GM18951 (cell line): ENCODE measurements around the gene TXN.

ENCODE experiments used
- POLR2A ChIP-seq: IDR thresholded peaks from 4 replicates; pipeline ENCODE4 v1.6.1; 2011; ENCODE audit warnings: mild to moderate bottlenecking; ENCODE audit not compliant: insufficient read length, insufficient read depth; ENCODE audit errors: extremely low read depth
- in situ Hi-C: fragments of 300-500 bp; cut with MboI; formaldehyde crosslinking; loops from one replicate; pipeline ENCODE4 v1.12.0; 2022; ENCODE audit warnings: low sequenced_read_pairs, mixed read lengths, inconsistent platforms; ENCODE audit not compliant: unreplicated experiment

Gene TXN

DNA sequence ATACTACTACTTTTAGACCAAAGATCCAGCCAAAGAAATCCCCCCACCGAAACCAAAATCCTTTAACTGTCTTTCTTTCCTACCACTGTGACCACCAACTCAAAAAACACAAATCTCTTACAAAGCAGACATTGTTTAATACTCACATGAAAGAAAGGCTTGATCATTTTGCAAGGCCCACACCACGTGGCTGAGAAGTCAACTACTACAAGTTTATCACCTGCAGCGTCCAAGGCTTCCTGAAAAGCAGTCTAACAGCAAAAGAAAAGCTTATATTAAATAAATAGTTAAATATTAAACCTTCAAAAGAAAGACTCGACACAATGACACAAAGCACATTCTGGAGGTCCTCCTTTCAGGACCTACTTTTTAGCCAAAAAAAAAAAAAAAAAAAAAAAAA is 5.1 kb downstream of the TXN start:
- no peak for TF ChIP-seq POLR2A
- in situ Hi-C loops: no loop called here

DNA sequence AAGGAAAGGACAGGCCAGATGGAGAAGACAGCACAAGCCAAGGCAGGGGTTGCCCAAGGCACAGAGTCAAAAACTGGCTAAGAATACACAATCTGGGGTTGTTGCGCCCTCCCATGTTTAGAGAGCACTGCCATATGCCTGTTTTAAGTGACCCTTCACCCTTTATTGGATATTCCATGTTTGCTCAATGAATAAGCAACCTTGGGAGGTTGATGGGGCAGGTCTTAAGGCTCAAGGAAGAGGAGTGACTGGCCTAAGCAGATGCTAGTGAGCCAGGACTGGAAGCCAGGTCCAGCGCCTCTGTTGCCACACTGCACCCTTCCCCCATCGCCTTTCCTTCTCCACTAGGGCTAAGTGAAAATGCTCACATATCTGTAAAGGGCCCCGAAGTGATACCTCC is 6.7 kb downstream of the TXN start:
- no peak for TF ChIP-seq POLR2A
- in situ Hi-C loops: no loop called here

DNA sequence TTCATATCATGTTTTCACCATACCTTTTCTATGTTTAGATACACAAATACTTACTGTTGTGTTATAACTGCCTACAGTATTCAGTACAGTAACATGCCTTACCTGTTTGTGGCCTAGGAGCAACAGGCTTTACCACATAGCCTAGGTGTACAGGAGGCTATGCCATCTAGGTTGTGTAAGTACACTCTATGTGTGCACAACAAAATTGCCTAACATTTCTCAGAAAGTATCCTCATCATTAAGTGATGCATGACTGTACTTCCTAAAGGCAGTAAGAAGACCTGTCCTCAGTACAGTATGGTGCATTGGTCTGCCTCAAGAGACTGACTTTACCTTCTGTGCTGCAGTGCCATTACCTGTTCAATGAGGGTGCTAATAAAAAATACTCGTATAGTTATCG is 7.9 kb downstream of the TXN start:
- TF ChIP-seq POLR2A: no peak
- in situ Hi-C loops: no loop called here

DNA sequence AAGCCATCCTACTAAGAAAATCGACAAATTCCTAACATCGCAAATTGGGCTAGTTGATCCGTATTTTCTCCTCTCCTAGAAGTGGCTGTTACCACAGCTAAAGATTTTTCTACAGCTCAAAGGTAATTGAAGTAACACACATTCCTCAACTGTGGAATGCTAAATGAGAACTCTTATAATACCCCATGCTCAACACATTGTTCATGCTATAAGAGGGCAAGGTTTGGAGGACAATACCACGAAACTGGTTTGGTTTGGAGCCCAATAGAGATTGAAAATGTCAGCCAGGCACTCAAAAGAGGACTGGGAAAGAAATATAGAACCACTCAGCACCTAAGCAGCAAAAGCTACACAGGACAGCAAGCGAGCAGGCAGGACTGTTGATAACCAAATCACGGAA is 10.1 kb downstream of the TXN start:
- no peak for TF ChIP-seq POLR2A
- in situ Hi-C loops: no loop called here

DNA sequence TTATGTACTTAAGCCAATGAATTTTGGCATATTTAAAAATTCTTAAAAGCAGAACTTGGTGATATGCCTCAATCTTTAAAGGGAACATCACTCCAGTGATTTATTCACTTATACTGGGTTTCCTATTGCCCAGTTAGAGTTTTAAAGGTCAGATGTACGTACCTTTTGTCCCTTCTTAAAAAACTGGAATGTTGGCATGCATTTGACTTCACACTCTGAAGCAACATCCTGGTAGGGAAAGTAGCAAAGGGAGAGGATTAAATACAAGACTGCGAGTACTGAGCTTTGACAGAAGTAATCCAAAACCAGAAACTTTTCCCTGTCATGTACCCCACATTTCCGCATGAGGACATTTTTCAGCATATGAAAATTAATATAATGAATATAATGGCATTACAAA is 11.7 kb downstream of the TXN start:
- in situ Hi-C loops: no loop called here

DNA sequence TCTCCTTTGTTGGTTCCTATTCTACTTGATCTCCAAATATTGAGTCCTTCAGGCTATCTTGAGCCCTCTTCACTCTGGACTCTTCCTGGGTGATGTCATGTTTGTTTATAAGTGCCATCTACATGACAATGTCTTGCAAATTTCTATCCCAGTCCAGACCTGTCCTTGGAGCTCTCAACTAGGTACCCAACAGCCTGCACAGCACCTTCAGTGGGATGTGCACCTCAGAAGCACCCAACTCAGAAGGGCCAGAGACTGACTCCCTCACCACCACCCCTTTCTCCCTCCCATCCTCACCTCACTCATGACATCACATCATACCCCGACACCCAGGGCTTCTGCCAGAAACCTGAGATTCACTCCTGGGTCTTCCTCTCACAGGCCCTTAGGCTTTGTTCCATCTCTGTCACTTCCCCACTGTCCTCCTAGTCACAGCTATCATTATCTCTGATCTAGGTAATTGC is 14.4 kb downstream of the TXN start:
- in situ Hi-C loops: no loop called here

More for the DNA sequence above, 11.7 kb downstream of the TXN start:
- no peak for TF ChIP-seq POLR2A

DNA sequence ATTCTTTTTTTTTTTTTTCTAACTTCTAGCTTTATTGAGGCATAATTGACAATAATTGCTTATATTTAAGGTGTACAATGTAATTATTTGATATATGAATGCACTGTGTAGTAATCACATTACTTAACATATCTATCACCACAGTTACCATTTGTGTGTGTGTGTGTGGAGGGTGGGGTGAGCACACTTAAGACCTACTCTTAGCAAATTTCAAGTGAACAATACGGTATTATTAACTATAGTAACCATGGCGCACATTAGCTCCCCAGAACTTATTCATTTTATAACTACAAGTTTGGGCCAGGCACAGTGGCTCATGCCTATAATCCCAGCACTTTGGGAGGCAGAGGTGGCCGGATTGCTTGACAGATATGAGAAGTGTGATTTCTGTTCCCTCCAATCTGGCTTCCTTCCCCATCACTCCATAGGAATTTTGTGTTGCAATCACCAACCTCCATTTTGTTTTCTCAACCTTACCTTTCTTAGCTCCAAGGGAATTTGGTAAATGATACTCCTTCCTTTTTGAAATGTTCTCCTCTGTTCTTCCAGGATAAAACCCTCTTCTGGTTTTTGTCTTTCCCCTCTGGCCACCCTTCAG is 14.9 kb downstream of the TXN start:
- no peak for TF ChIP-seq POLR2A
- in situ Hi-C loops: no loop called here

More for the DNA sequence above, 14.4 kb downstream of the TXN start:
- no peak for TF ChIP-seq POLR2A

DNA sequence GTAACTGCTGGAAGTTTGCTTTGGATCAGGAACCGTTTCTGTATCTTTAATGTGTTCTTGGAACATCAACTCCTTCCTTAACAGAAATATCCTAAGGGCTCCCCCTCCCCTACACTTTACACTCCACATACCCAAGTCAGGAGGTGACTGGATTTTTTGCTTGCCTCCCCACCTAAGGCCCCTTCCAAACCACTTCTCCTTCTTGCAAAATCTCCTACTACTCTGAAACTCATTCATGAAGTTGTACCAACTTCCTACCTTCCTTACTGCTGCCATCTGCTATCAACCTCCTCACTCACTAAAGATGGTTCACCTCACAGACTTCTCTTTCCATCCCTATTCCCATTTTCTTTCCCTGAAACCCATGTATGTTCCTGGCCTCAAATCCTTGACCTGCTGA is 16.1 kb downstream of the TXN start:
- TF ChIP-seq POLR2A: no peak
- in situ Hi-C loops: no loop called here

DNA sequence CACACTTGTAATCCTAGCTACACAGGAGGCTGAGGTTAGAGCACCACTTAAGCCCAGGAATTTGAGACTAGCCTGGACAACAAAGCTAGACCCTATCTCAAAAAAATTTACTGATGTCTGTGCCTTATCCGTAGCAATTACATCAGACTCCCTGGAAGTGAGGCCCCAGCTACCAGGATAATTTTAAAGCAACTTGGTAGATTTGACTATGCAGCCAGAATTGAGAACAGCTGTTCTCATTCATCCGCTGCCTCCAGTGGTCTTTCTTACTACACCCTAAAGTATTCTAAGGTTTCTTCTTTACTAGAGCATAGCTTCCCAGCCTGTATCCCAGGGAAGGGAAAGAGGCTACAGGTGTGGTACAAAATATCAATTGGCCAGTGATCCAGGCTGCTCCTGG is 28.0 kb downstream of the TXN start:
- no peak for TF ChIP-seq POLR2A
- in situ Hi-C loops: no loop called here

DNA sequence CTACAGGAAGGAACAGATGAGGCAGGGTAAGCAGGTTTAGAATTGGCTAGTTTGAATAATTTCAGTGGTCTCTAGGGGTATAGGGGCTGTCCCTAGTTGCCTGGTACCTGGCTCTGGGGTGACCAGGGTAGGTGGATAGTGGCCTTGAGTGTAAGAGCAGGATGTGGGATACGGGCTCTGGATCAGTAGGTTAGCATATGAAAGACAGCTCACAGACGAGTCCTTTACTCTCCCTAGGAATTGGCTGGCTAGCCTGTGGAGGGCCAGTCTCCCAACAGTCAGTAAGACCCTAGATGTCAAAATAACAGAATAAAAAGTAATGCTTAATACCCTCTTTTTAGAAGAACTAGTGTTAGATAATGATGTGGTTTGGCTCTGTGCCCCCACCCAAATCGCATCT is 31.7 kb downstream of the TXN start:
- in situ Hi-C loops: no loop called here
- no peak for TF ChIP-seq POLR2A

DNA sequence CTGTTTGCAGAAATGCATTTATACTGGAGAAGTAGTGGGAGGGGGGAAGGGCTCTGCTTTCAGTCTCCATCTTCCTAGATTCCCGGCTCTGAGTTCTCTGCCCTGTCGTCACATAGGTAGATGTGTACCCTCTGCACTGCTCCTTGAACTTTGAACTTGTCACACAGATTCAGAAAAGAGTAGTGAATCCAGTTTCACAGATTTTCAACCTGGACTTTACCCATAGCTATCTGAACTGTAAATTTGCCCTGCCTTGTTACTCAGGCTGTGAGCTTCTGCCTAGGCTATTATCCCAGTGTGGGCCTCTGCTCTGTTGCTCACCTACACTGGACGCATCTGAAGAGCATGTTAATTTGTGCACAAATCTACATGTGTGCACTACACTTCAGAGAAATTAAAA is 35.5 kb downstream of the TXN start:
- in situ Hi-C loops: no loop called here

DNA sequence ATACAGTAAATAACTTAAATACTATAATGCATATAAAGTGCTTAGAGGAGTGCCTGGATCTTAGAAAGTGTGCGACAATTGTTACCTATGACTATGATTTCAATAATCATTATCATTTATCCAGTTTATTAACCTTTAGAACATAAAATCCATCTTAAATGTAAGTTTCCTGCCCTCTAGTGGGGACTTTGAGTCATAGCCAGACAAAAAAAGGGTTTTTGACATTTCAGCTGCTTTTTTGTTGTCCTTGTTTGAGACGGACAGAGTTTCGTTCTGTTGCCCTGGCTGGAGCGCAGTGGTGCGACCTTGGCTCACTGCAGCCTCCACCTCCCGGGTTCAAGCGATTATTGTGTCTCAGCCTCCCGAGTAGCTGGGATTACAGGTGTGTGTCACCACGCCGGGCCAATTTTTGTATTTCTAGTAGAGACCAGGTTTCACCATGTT is 38.6 kb downstream of the TXN start:
- in situ Hi-C loops: no loop called here
- no peak for TF ChIP-seq POLR2A

More for the DNA sequence above, 35.5 kb downstream of the TXN start:
- no peak for TF ChIP-seq POLR2A

DNA sequence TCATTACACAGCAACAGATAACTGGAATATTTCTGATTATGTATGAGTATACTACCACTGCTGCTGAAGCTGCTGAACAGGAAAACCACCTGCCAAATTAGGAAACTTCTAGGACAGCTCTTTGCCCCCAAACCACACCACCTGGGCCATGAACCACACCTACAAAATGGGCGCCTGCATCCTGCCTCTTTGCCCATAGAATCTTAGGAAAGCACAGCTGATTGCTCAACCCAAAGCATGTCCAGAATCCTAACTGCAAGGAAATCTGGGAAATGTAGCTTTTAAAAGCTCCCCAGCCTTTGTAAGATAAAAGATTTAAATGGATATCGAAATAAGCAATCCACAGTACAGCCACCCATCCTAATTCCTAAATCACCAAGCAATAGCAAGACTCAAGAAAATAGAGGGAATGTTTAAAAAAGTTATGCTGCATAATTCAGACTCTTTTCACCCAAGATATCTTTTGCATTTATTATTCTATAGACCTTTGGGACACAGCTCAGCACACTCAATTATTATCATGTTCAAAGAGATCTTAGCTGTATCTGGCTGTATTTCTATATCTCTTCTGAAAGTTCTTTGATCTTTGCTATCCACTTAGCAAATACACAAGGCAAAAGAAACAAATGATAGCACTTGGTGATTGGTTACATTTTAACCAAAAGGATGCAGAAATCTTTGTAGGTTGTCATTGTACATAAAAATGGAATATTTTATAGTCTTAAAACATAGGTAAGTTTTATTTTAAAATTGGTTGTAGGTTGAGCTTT is 41.5 kb downstream of the TXN start:
- no peak for TF ChIP-seq POLR2A
- in situ Hi-C loops: no loop called here

DNA sequence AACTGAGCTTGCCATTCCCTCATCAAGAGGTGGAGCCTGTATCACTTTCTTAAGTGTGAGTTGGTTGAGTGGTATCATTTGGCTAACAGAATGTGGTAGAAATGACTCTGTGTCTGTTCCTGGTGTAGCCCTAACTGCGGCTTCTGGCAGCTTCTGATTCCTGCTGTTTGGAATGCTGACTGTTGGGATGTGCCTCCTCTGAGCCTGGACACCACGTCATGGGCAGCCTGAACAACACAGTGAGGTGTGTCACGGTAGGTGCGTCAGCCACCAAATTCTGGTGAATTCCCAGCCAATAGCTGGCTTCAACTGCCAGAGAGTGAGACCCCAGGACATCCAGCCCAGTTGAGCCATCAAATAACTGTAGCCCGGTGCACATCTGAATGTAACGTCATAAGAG is 42.2 kb downstream of the TXN start:
- no peak for TF ChIP-seq POLR2A
- in situ Hi-C loops: no loop called here
